ENCODE measurements around the gene TPX2.
"Not testable (repeated sequence)": the region's sequence is repeated elsewhere in the genome, so short reads cannot be mapped to it uniquely, and the experiment has no call there.

The TPX2 gene

GRCh38 chr20:31808481-31808880 lies 69.4 kb downstream of the TPX2 start:
- no peaks in the 10 kb centered on the region for H3K27me3 ChIP-seq (replicated peaks)
- no peak for TF ChIP-seq CTCF (IDR thresholded peaks at IDR 0.05; ENCODE audit: low read depth, low read length, missing control alignments)
- peak overlapping the region; percentile 92 for H3K27ac ChIP-seq
- H3K4me3 ChIP-seq (ENCODE audit: low read depth, low read length), result no peak overlapping the region
- peak; percentile 12 for DNase-seq
- in situ Hi-C loops (cut with HindIII; ENCODE audit: low pct_ligation_motif_present, low sequenced_read_pairs), result no loop called here
- no peaks in the 10 kb centered on the region for H3K36me3 ChIP-seq (replicated peaks)

- Histone ChIP-seq H3K4me3 (ENCODE audit: low read depth, low read length) (no peak overlapping the region), H3K27ac (peak overlapping the region; percentile 92), H3K36me3 (replicated peaks) (no peaks in the 10 kb centered on the region), H3K27me3 (replicated peaks) (no peaks in the 10 kb centered on the region)
- DNase-seq, result peak; percentile 72
- no peak for TF ChIP-seq CTCF (IDR thresholded peaks at IDR 0.05; ENCODE audit: low read depth, low read length, missing control alignments)
- in situ Hi-C loops (cut with HindIII; ENCODE audit: low pct_ligation_motif_present, low sequenced_read_pairs), result no loop called here
These were observed 70.6 kb downstream of the TPX2 start for GRCh38 chr20:31809661-31810060.

GRCh38 chr20:31811198-31811597 lies 72.1 kb downstream of the TPX2 start:
- Histone ChIP-seq H3K36me3 (replicated peaks) (no peaks in the 10 kb centered on the region), H3K27ac (peak overlapping the region; percentile 92), H3K27me3 (replicated peaks) (no peaks in the 10 kb centered on the region), H3K4me3 (ENCODE audit: low read depth, low read length) (no peak overlapping the region)
- TF ChIP-seq CTCF (IDR thresholded peaks at IDR 0.05; ENCODE audit: low read depth, low read length, missing control alignments), result no peak
- DNase-seq, result peak; percentile 24
- in situ Hi-C loops (cut with HindIII; ENCODE audit: low pct_ligation_motif_present, low sequenced_read_pairs), result no loop called here

GRCh38 chr20:31811796-31812728 lies 73.0 kb downstream of the TPX2 start:
- peak; percentile 87 for DNase-seq
- Histone ChIP-seq H3K27me3 (replicated peaks) (no peaks in the 10 kb centered on the region), H3K36me3 (replicated peaks) (no peaks in the 10 kb centered on the region), H3K4me3 (ENCODE audit: low read depth, low read length) (no peak overlapping the region), H3K27ac (peak overlapping the region; percentile 92)
- in situ Hi-C loops (cut with HindIII; ENCODE audit: low pct_ligation_motif_present, low sequenced_read_pairs), result no loop called here
- TF ChIP-seq CTCF (IDR thresholded peaks at IDR 0.05; ENCODE audit: low read depth, low read length, missing control alignments), result no peak

- DNase-seq, result no peak
- no peaks in the 10 kb centered on the region for H3K36me3 ChIP-seq (replicated peaks)
- in situ Hi-C loops (cut with HindIII; ENCODE audit: low pct_ligation_motif_present, low sequenced_read_pairs), result no loop called here
- no peak for TF ChIP-seq CTCF (IDR thresholded peaks at IDR 0.05; ENCODE audit: low read depth, low read length, missing control alignments)
- H3K27me3 ChIP-seq (replicated peaks), result no peaks in the 10 kb centered on the region
- no peak overlapping the region for H3K27ac ChIP-seq
- H3K4me3 ChIP-seq (ENCODE audit: low read depth, low read length), result no peak overlapping the region
These were observed 74.5 kb downstream of the TPX2 start for GRCh38 chr20:31813611-31814010.

GRCh38 chr20:31814142-31814541 lies 75.1 kb downstream of the TPX2 start:
- H3K4me3 ChIP-seq (ENCODE audit: low read depth, low read length); H3K27ac ChIP-seq; DNase-seq; in situ Hi-C loops (cut with HindIII; ENCODE audit: low pct_ligation_motif_present, low sequenced_read_pairs); H3K36me3 ChIP-seq (replicated peaks); H3K27me3 ChIP-seq (replicated peaks): not testable (repeated sequence)

Data from brain microvascular endothelial cell (primary cell).